H9 (cell line): ENCODE measurements around the gene PCDHGA6. TPM values are rescaled to one million over a fixed set of nuclear protein-coding genes. Genes with fewer than 3 reads are reported as not detected.

Source experiments
- DNase-seq: peaks from one replicate; pipeline ENCODE4 v3.0.0-alpha.2; 2017
- H2AFZ ChIP-seq: one replicate; pipeline ENCODE4 v1.6.1; 2013; ENCODE audit warnings: mild to moderate bottlenecking, low read length, control low read depth, moderate library complexity
- H2AK5ac ChIP-seq: 2 replicates; pipeline ENCODE4 v1.6.1; 2013; ENCODE audit warnings: low read length, control low read depth, mixed read lengths; ENCODE audit not compliant: insufficient read length
- H2BK120ac ChIP-seq: one replicate; pipeline ENCODE4 v1.6.1; 2013; ENCODE audit warnings: low read depth, mild to moderate bottlenecking, low read length, control low read depth, inconsistent platforms; ENCODE audit not compliant: poor library complexity, severe bottlenecking
- H2BK12ac ChIP-seq: 2 replicates; pipeline ENCODE4 v1.6.1; 2013; ENCODE audit warnings: low read length, control low read depth, mixed read lengths, low read depth; ENCODE audit not compliant: insufficient read length
- H2BK15ac ChIP-seq: 2 replicates; pipeline ENCODE4 v1.6.1; 2013; ENCODE audit warnings: low read depth, low read length, control low read depth
- H2BK20ac ChIP-seq: one replicate; pipeline ENCODE4 v1.6.1; 2013; ENCODE audit warnings: low read depth, mild to moderate bottlenecking, low read length, control low read depth, inconsistent platforms; ENCODE audit not compliant: poor library complexity, severe bottlenecking
- H2BK5ac ChIP-seq: 2 replicates; pipeline ENCODE4 v1.6.1; 2013; ENCODE audit warnings: low read length, control low read depth, mixed read lengths; ENCODE audit not compliant: insufficient read length
- H3K14ac ChIP-seq: 2 replicates; pipeline ENCODE4 v1.6.1; 2013; ENCODE audit warnings: low read length, control low read depth; ENCODE audit not compliant: insufficient read depth
- H3K18ac ChIP-seq: 2 replicates; pipeline ENCODE4 v1.6.1; 2013; ENCODE audit warnings: low read depth, mild to moderate bottlenecking, mixed read lengths, low read length, control low read depth; ENCODE audit not compliant: insufficient read length
- H3K23ac ChIP-seq: 2 replicates; pipeline ENCODE4 v1.6.1; 2013; ENCODE audit warnings: low read length, control low read depth, mixed read lengths, low read depth; ENCODE audit not compliant: insufficient read length
- H3K23me2 ChIP-seq: 2 replicates; pipeline ENCODE4 v1.6.1; 2013; ENCODE audit warnings: low read depth, mild to moderate bottlenecking, mixed read lengths, low read length, control low read depth; ENCODE audit not compliant: insufficient read length, poor library complexity, severe bottlenecking
- H3K27ac ChIP-seq: 2 replicates; pipeline ENCODE4 v1.5.1; 2013; ENCODE audit warnings: low read length, control low read depth, mixed read lengths, low read depth; ENCODE audit not compliant: insufficient read length
- H3K27me3 ChIP-seq: 2 replicates; pipeline ENCODE4 v1.6.1; 2013; ENCODE audit warnings: low read length, control low read depth, inconsistent platforms; ENCODE audit not compliant: insufficient read depth
- H3K4ac ChIP-seq: 2 replicates; pipeline ENCODE4 v1.6.1; 2013; ENCODE audit warnings: low read depth, mild to moderate bottlenecking, control low read depth, inconsistent platforms, low read length, moderate library complexity
- H3K4me1 ChIP-seq: 2 replicates; pipeline ENCODE4 v1.6.1; 2013; ENCODE audit warnings: low read length, control low read depth, inconsistent platforms; ENCODE audit not compliant: insufficient read depth
- H3K4me2 ChIP-seq: 2 replicates; pipeline ENCODE4 v1.6.1; 2013; ENCODE audit warnings: low read length, control low read depth, mixed read lengths; ENCODE audit not compliant: insufficient read length, insufficient read depth
- H3K56ac ChIP-seq: 2 replicates; pipeline ENCODE4 v1.6.1; 2013; ENCODE audit warnings: low read depth, mild to moderate bottlenecking, mixed read lengths, low read length, control low read depth; ENCODE audit not compliant: insufficient read length
- H3K79me1 ChIP-seq: 2 replicates; pipeline ENCODE4 v1.6.1; 2013; ENCODE audit warnings: low read depth, mild to moderate bottlenecking, moderate library complexity, low read length, control low read depth, inconsistent platforms; ENCODE audit not compliant: insufficient read depth, poor library complexity, severe bottlenecking
- H3K79me2 ChIP-seq: 2 replicates; pipeline ENCODE4 v1.6.1; 2013; ENCODE audit warnings: low read length, control low read depth, inconsistent platforms; ENCODE audit not compliant: insufficient read depth
- H3K9ac ChIP-seq: 2 replicates; pipeline ENCODE4 v1.6.1; 2013; ENCODE audit warnings: low read length, control low read depth, mixed read lengths; ENCODE audit not compliant: insufficient read length; ENCODE audit errors: extremely low read depth
- H3K9me3 ChIP-seq: one replicate; pipeline ENCODE4 v1.6.1; 2013; ENCODE audit warnings: low read depth, low read length, inconsistent platforms; ENCODE audit not compliant: control insufficient read depth
- H3T11ph ChIP-seq: one replicate; pipeline ENCODE4 v1.6.1; 2013; ENCODE audit warnings: mild to moderate bottlenecking, low read length, control low read depth, inconsistent platforms
- H4K20me1 ChIP-seq: one replicate; pipeline ENCODE4 v1.6.1; 2013; ENCODE audit not compliant: control insufficient read depth, insufficient read length, insufficient read depth
- H4K5ac ChIP-seq: 2 replicates; pipeline ENCODE4 v1.6.1; 2013; ENCODE audit warnings: low read depth, mild to moderate bottlenecking, mixed read lengths, low read length, control low read depth; ENCODE audit not compliant: insufficient read length
- H4K8ac ChIP-seq: replicated peaks from 2 replicates; pipeline ENCODE4 v1.6.1; 2013; ENCODE audit warnings: low read length, control low read depth, mixed read lengths, low read depth; ENCODE audit not compliant: insufficient read length
- H4K91ac ChIP-seq: 2 replicates; pipeline ENCODE4 v1.6.1; 2013; ENCODE audit warnings: low read depth, mild to moderate bottlenecking, moderate library complexity, mixed read lengths, low read length, control low read depth; ENCODE audit not compliant: insufficient read length
- H3K27ac Mint-ChIP-seq, 3 experiments: 2 replicates in 2 of 3; 3 replicates in 1 of 3; pipeline ENCODE4 v1.8.0; 2020 to 2021; ENCODE audit warnings: mixed read lengths in 3 of 3, mild to moderate bottlenecking in 1 of 3, moderate library complexity in 1 of 3
- H3K27me3 Mint-ChIP-seq: 2 replicates; pipeline ENCODE4 v1.8.0; 2021; ENCODE audit warnings: low read depth, mild to moderate bottlenecking, moderate library complexity, mixed read lengths
- H3K36me3 Mint-ChIP-seq, 3 experiments: 2 replicates in 2 of 3; 3 replicates in 1 of 3; pipeline ENCODE4 v1.8.0; 2020 to 2021; ENCODE audit warnings: low read depth in 3 of 3, mixed read lengths in 3 of 3; ENCODE audit not compliant: insufficient read depth in 1 of 3
- H3K4me1 Mint-ChIP-seq, 2 experiments: 2 replicates each; pipeline ENCODE4 v1.8.0; 2020; ENCODE audit warnings: mixed read lengths in 2 of 2
- H3K4me3 Mint-ChIP-seq, 2 experiments: 2 replicates in 1 of 2; 3 replicates in 1 of 2; pipeline ENCODE4 v1.8.0; 2020 to 2021; ENCODE audit warnings: mild to moderate bottlenecking in 2 of 2, mixed read lengths in 2 of 2, moderate library complexity in 1 of 2
- H3K9me3 Mint-ChIP-seq, 2 experiments: 2 replicates in 1 of 2; 3 replicates in 1 of 2; pipeline ENCODE4 v1.8.0; 2020; ENCODE audit warnings: mild to moderate bottlenecking in 2 of 2, mixed read lengths in 2 of 2, moderate library complexity in 1 of 2
- CTCF ChIP-seq: fragments of 200-600 bp; sonication (generic); conservative IDR thresholded peaks from 3 replicates; pipeline ENCODE4 v1.8.0; 2021; ENCODE audit warnings: antibody characterized with exemption, mild to moderate bottlenecking
- WGBS: extraction: QIAGEN DNeasy Blood & Tissue Kit; methylation state at CpG from one replicate; pipeline ENCODE4 v1.1.7; 2013; ENCODE audit warnings: missing lambda C conversion rate, low lambda C conversion rate, mixed read lengths; ENCODE audit not compliant: insufficient read length; ENCODE audit errors: extremely low coverage; 5-methylcytosine and 5-hydroxymethylcytosine counted together
- total RNA-seq: library from RNA; stranded (reverse); gene quantifications from 2 replicates; pipeline ENCODE4 v1.2.1, GENCODE V29; 2021

Gene PCDHGA6
- total RNA-seq, 1 experiment from 2014 or later = 1.7 TPM

DNA sequence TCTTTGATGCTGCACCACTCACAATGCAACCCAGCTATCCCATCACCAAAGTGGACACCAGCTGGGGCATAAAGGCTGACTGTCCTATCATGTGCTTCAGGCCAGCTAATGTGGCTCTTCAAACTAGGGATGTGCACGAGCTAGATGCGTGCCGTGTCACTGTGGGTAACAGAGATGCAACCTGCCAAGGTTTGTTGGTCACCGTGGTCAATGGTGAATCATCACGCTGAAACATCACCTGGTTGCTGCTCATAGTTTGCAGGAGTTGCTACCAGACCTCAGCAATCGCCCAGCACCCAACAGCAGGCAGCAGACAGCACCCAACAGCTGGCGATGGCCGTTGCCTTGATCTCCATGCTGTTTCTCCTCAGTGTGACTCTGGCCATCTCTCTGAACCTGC lies 45.5 kb upstream of the PCDHGA6 start:
- H3K27ac ChIP-seq = no peak overlapping the region
- no peak overlapping the region for H2AK5ac ChIP-seq
- no CpG with 5 or more reads among the region's 8 CpGs for WGBS
- H4K8ac ChIP-seq = no peak overlapping the region
- H3K4ac ChIP-seq = no peak overlapping the region
- no peak overlapping the region for H3K9ac ChIP-seq
- no peaks in the 10 kb centered on the region for H4K20me1 ChIP-seq
- H3K27me3 Mint-ChIP-seq = peaks cover 7% of the 10 kb centered on the region
- no peaks in the 10 kb centered on the region for H3K27me3 ChIP-seq
- no peak overlapping the region for H3K4me2 ChIP-seq
- no peak overlapping the region for H4K91ac ChIP-seq
- H3K18ac ChIP-seq = no peak overlapping the region
- no peak overlapping the region for H2BK120ac ChIP-seq
- H2BK12ac ChIP-seq = no peak overlapping the region
- H4K5ac ChIP-seq = no peak overlapping the region
- no peak overlapping the region for H3K14ac ChIP-seq
- no peak overlapping the region for H3T11ph ChIP-seq
- no peaks in the 10 kb centered on the region for H3K4me1 ChIP-seq
- DNase-seq = no peak
- H3K79me1 ChIP-seq = no peaks in the 10 kb centered on the region
- no peak for TF ChIP-seq CTCF
- H2BK5ac ChIP-seq = no peak overlapping the region
- peaks cover 9 to 38% (median 15%) of the 10 kb centered on the region in 3 experiments for H3K36me3 Mint-ChIP-seq
- no peak overlapping the region for H2AFZ ChIP-seq
- no peak overlapping the region for H2BK20ac ChIP-seq
- H3K4me3 Mint-ChIP-seq = no peak overlapping the region
- peaks cover 22% of the 10 kb centered on the region for H3K9me3 ChIP-seq
- peaks cover 5 to 6% of the 10 kb centered on the region in 2 experiments for H3K4me1 Mint-ChIP-seq
- no peak overlapping the region for H2BK15ac ChIP-seq
- no peak overlapping the region for H3K56ac ChIP-seq
- peaks cover 46 to 56% of the 10 kb centered on the region in 2 experiments for H3K9me3 Mint-ChIP-seq
- no peaks in the 10 kb centered on the region for H3K79me2 ChIP-seq
- peaks cover 9% of the 10 kb centered on the region for H3K23me2 ChIP-seq
- no peak overlapping the region for H3K23ac ChIP-seq
- H3K27ac Mint-ChIP-seq = no peak overlapping the region
